SK-N-SH (cell line): ENCODE data around the gene VSIG2. TPM values are rescaled to one million over a fixed set of nuclear protein-coding genes. Genes with fewer than 3 reads are reported as not detected.

Experiments
- CTCF ChIA-PET: fragments of 300-600, 350-600 bp; formaldehyde crosslinking; extraction: SDS; loops from one replicate; lab custom pipeline; 2021; lab: Yijun Ruan, JAX
- POLR2A ChIA-PET: fragments of 350-600 bp; sonication (Branson Sonifier 250); formaldehyde crosslinking; extraction: SDS; loops from one replicate; lab custom pipeline; 2020; ENCODE audit warnings: antibody characterized with exemption, inconsistent platforms; lab: Yijun Ruan, JAX
- DNase-seq: peaks from one replicate; pipeline ENCODE4 v3.0.0; 2012
- H2AFZ ChIP-seq: fragments of 200-600 bp; sonication (generic); 2 replicates; pipeline ENCODE4 v1.8.1; 2016; ENCODE audit warnings: antibody characterized with exemption, mild to moderate bottlenecking, low read depth
- H3F3A ChIP-seq: fragments of 200-600 bp; sonication (generic); replicated peaks from 2 replicates; pipeline ENCODE3; 2016; ENCODE audit warnings: antibody characterized with exemption, mild to moderate bottlenecking; ENCODE audit not compliant: insufficient read depth
- H3K27ac ChIP-seq, 2 experiments: fragments of 200-500 bp in 1 of 2; fragments of 200-600 bp in 1 of 2; sonication (Bioruptor generic) in 1 of 2; sonication (generic), shearing (Covaris generic) in 1 of 2; 2 replicates each; pipeline versions ENCODE4 v1.5.1 to v1.6.1; 2014 to 2016; ENCODE audit warnings: low read depth in 2 of 2, inconsistent platforms in 1 of 2, low read length in 1 of 2, mild to moderate bottlenecking in 1 of 2, mixed read lengths in 1 of 2
- H3K27me3 ChIP-seq: fragments of 200-600 bp; sonication (generic), shearing (Covaris generic); 2 replicates; pipeline ENCODE4 v1.6.1; 2016; ENCODE audit warnings: mixed run types; ENCODE audit not compliant: insufficient read depth
- H3K36me3 ChIP-seq, 2 experiments: fragments of 200-500 bp in 1 of 2; fragments of 200-600 bp in 1 of 2; sonication (Bioruptor generic) in 1 of 2; sonication (generic) in 1 of 2; replicated peaks in 1 of 2; 2 replicates each; pipeline versions ENCODE3 to v1.5.1; 2014 to 2016; ENCODE audit warnings: low read length in 1 of 2, mild to moderate bottlenecking in 1 of 2; ENCODE audit not compliant: insufficient read depth in 2 of 2, control insufficient read depth in 1 of 2
- H3K4me1 ChIP-seq, 2 experiments: fragments of 200-500 bp in 1 of 2; fragments of 200-600 bp in 1 of 2; sonication (Bioruptor generic) in 1 of 2; sonication (generic), shearing (Covaris generic) in 1 of 2; 2 replicates each; pipeline versions ENCODE4 v1.5.1 to v1.6.1; 2014 to 2016; ENCODE audit warnings: low read depth in 1 of 2, low read length in 1 of 2, mixed run types in 1 of 2; ENCODE audit not compliant: insufficient read depth in 2 of 2, control insufficient read depth in 1 of 2
- H3K4me2 ChIP-seq: fragments of 200-600 bp; sonication (generic), shearing (Covaris generic); 2 replicates; pipeline ENCODE4 v1.6.1; 2017; ENCODE audit warnings: mixed run types
- H3K4me3 ChIP-seq, 2 experiments: fragments of 200-500 bp in 1 of 2; fragments of 200-600 bp in 1 of 2; sonication (Bioruptor generic) in 1 of 2; sonication (generic), shearing (Covaris generic) in 1 of 2; 2 replicates each; pipeline versions ENCODE4 v1.5.1 to v1.8.1; 2014 to 2016; ENCODE audit warnings: low read depth in 2 of 2, inconsistent platforms in 1 of 2, low read length in 1 of 2, mild to moderate bottlenecking in 1 of 2, mixed read lengths in 1 of 2, moderate library complexity in 1 of 2
- H3K79me2 ChIP-seq: fragments of 200-600 bp; sonication (generic); 2 replicates; pipeline ENCODE4 v1.8.1; 2017; ENCODE audit warnings: mild to moderate bottlenecking; ENCODE audit not compliant: insufficient read depth
- H3K9ac ChIP-seq: fragments of 200-600 bp; sonication (generic); 2 replicates; pipeline ENCODE4 v1.6.1; 2017; ENCODE audit warnings: mixed run types
- H3K9me2 ChIP-seq: fragments of 200-600 bp; sonication (generic); 2 replicates; pipeline ENCODE4 v1.6.1; 2017; ENCODE audit warnings: mixed run types
- H3K9me3 ChIP-seq: fragments of 200-600 bp; sonication (generic); 2 replicates; pipeline ENCODE4 v1.6.1; 2017; ENCODE audit warnings: mixed run types, mild to moderate bottlenecking, moderate library complexity
- H4K20me1 ChIP-seq: fragments of 200-600 bp; sonication (generic); 2 replicates; pipeline ENCODE4 v1.6.1; 2017; ENCODE audit warnings: mild to moderate bottlenecking, mixed run types; ENCODE audit not compliant: insufficient read depth
- EZH2phosphoT487 ChIP-seq: fragments of 200-600 bp; sonication (generic); IDR thresholded peaks from 2 replicates; pipeline ENCODE4 v1.6.1; 2017; ENCODE audit warnings: low read depth, mixed run types, mild to moderate bottlenecking, antibody characterized with exemption, moderate library complexity, borderline replicate concordance
- FOXM1 ChIP-seq: IDR thresholded peaks from 2 replicates; pipeline ENCODE4 v1.4.0; 2012; ENCODE audit warnings: low read depth, mild to moderate bottlenecking
- MEF2A ChIP-seq: IDR thresholded peaks from 2 replicates; pipeline ENCODE4 v1.4.0; 2012; ENCODE audit warnings: low read depth, borderline replicate concordance
- PBX3 ChIP-seq: IDR thresholded peaks from 2 replicates; pipeline ENCODE4; 2012
- RAD21 ChIP-seq: IDR thresholded peaks from 2 replicates; pipeline ENCODE4 v1.6.1; 2012; ENCODE audit warnings: mild to moderate bottlenecking, low read length
- RXRA ChIP-seq: IDR thresholded peaks from 2 replicates; pipeline ENCODE4 v1.4.0; 2012; ENCODE audit warnings: low read depth, mild to moderate bottlenecking, borderline replicate concordance
- TEAD4 ChIP-seq: IDR thresholded peaks from 2 replicates; pipeline ENCODE4 v1.4.0; 2012; ENCODE audit warnings: mild to moderate bottlenecking, borderline replicate concordance; ENCODE audit not compliant: insufficient read depth
- WGBS: methylation state at CpG from one replicate; pipeline ENCODE4 v1.1.6; 2017; ENCODE audit warnings: low lambda C conversion rate; 5-methylcytosine and 5-hydroxymethylcytosine counted together
- polyA plus RNA-seq, 3 experiments: library from polyadenylated mRNA; depleted of rRNA; stranded (reverse); fragments of >200 nt; gene quantifications; 2 replicates each; pipeline ENCODE4 v1.2.3, GENCODE V29; 2012
- TF ChIP-seq, protein P1 (sequence below): IDR thresholded peaks from 2 replicates; pipeline ENCODE4 v1.4.0; 2012; ENCODE audit warnings: low read depth
- TF ChIP-seq, protein P2 (sequence below): fragments of 150-350 bp; IDR thresholded peaks from 2 replicates; pipeline ENCODE4 v1.6.1; 2016; ENCODE audit warnings: mild to moderate bottlenecking, low read depth, low read length
- TF ChIP-seq, protein P3 (sequence below): IDR thresholded peaks from 2 replicates; pipeline ENCODE4 v1.4.0; 2012; ENCODE audit warnings: low read depth, borderline replicate concordance

Gene VSIG2
- polyA plus RNA-seq, 1 of the 3 experiments (the other 2 are of a cell fraction): not detected

DNA sequence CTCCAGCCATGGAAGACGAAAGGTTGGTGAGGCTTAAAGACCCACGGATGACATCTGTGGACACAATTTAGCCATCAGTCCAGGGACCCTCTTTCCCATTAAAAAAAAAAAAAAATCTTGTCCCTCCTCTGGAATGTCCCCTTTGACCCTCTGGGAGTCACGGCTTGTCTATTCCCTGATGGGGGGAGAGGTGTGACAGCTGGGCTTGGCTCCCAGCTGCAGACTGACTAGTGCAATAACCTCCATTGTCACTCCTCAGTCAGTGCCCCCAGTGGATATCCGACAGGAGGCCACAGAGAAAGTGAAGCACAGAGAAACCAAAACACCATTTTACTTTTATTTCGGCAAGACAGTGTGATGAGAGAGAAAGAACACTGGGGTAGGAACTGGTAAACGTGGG, 2.7 kb upstream of the VSIG2 start (continued):
- TF ChIP-seq PBX3 (no peak), MEF2A (no peak), FOXM1 (no peak)
- TF ChIP-seq, protein P1, sequence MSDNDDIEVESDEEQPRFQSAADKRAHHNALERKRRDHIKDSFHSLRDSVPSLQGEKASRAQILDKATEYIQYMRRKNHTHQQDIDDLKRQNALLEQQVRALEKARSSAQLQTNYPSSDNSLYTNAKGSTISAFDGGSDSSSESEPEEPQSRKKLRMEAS: no peak
- TF ChIP-seq, protein P2, sequence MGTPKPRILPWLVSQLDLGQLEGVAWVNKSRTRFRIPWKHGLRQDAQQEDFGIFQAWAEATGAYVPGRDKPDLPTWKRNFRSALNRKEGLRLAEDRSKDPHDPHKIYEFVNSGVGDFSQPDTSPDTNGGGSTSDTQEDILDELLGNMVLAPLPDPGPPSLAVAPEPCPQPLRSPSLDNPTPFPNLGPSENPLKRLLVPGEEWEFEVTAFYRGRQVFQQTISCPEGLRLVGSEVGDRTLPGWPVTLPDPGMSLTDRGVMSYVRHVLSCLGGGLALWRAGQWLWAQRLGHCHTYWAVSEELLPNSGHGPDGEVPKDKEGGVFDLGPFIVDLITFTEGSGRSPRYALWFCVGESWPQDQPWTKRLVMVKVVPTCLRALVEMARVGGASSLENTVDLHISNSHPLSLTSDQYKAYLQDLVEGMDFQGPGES: no peak

DNA sequence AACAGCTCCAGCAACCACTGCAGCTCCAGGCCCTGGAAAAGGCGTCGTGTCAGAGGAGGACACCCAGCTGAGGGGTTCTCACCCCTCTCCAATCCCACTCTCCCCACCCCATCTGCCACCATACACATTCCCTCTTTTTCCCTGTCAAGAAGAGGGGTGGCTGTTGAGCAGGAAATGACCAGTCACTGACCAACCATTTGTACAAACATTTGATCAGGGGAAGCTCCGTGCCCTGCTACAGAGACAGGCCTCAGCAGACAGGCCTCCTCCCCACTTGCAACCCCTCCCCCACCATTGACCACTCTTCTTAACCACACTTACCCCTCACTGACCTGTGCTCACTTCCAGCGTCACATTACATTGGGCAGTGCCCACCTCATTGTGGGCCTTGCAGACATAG, 2.3 kb upstream of the VSIG2 start:
- no peaks in the 10 kb centered on the region; a peak in 1 of 4 replicates for H3K4me1 ChIP-seq
- TF ChIP-seq RAD21: no peak
- TF ChIP-seq EZH2phosphoT487: no peak
- no peak for TF ChIP-seq MEF2A
- no peak for TF ChIP-seq TEAD4
- TF ChIP-seq, protein P3, sequence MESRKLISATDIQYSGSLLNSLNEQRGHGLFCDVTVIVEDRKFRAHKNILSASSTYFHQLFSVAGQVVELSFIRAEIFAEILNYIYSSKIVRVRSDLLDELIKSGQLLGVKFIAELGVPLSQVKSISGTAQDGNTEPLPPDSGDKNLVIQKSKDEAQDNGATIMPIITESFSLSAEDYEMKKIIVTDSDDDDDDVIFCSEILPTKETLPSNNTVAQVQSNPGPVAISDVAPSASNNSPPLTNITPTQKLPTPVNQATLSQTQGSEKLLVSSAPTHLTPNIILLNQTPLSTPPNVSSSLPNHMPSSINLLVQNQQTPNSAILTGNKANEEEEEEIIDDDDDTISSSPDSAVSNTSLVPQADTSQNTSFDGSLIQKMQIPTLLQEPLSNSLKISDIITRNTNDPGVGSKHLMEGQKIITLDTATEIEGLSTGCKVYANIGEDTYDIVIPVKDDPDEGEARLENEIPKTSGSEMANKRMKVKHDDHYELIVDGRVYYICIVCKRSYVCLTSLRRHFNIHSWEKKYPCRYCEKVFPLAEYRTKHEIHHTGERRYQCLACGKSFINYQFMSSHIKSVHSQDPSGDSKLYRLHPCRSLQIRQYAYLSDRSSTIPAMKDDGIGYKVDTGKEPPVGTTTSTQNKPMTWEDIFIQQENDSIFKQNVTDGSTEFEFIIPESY: no peak
- no peak for TF ChIP-seq RXRA
- H2AFZ ChIP-seq: no peak overlapping the region
- no peak overlapping the region for H3K4me3 ChIP-seq
- WGBS: 100% methylated on average over 4 of the region's 4 CpGs
- no peaks in the 10 kb centered on the region for H4K20me1 ChIP-seq
- no peaks in the 10 kb centered on the region for H3K27me3 ChIP-seq
- H3K9ac ChIP-seq: no peak overlapping the region
- CTCF ChIA-PET: interaction anchor here (0.6 to 5.3 kb wide), 3 partner anchors 9 to 15 kb away, joined by 3 to 31 read pairs (median 3); partner anchors contain the start of genes ESAM and NRGN
- H3K27ac ChIP-seq: no peak overlapping the region
- peak; percentile 19 for DNase-seq
- POLR2A ChIA-PET: interaction anchor here (0.6 kb wide), 1 partner anchor 10 kb away, joined by 3 read pairs; no protein-coding TSS in a partner anchor
- H3K4me2 ChIP-seq: no peak overlapping the region
- H3K36me3 ChIP-seq: no peaks in the 10 kb centered on the region
- no peaks in the 10 kb centered on the region for H3K79me2 ChIP-seq
- H3K9me3 ChIP-seq: no peaks in the 10 kb centered on the region
- no peaks in the 10 kb centered on the region for H3K9me2 ChIP-seq
- peaks cover 6% of the 10 kb centered on the region for H3F3A ChIP-seq
